GM13977 (cell line): ENCODE results near the gene SEC14L6.

Experiments
- DNase-seq: peaks from one replicate; pipeline ENCODE4 v3.0.0; 2012; ENCODE audit warnings: low spot score
- CTCF ChIP-seq: IDR thresholded peaks from 2 replicates; pipeline ENCODE4 v1.5.1; 2012; ENCODE audit warnings: mild to moderate bottlenecking, control low read depth; ENCODE audit not compliant: insufficient read depth; ENCODE audit errors: extremely low read depth, missing control alignments
- in situ Hi-C: fragments of 300-500 bp; cut with MboI; formaldehyde crosslinking; loops from one replicate; pipeline ENCODE4 v1.12.0; 2022; ENCODE audit warnings: low sequenced_read_pairs, low pct_unique_long_range_greater_than_20kb, mixed read lengths, inconsistent platforms; ENCODE audit not compliant: unreplicated experiment

SEC14L6 gene

DNA sequence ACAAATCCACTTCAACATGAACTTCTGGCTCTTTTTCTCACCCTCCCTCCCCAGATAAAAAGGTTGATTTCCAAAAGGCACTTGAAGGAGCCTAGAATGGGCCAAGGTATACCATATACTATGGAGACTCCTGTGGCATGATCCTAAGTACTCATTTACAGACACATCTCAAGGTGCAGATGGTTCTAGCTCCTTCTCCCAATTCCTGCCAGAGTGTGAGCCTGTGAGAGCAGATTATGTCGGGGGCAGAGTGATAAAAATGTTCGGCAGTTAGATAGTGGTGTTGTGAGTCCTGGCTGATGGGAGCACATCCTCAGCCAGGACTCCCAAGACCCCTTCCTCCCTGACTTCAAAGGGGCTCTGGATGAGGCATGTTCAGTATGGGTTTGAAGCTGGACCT lies 66.6 kb downstream of the SEC14L6 start:
- in situ Hi-C loops = no loop called here
- no peak for TF ChIP-seq CTCF
- no peak for DNase-seq

DNA sequence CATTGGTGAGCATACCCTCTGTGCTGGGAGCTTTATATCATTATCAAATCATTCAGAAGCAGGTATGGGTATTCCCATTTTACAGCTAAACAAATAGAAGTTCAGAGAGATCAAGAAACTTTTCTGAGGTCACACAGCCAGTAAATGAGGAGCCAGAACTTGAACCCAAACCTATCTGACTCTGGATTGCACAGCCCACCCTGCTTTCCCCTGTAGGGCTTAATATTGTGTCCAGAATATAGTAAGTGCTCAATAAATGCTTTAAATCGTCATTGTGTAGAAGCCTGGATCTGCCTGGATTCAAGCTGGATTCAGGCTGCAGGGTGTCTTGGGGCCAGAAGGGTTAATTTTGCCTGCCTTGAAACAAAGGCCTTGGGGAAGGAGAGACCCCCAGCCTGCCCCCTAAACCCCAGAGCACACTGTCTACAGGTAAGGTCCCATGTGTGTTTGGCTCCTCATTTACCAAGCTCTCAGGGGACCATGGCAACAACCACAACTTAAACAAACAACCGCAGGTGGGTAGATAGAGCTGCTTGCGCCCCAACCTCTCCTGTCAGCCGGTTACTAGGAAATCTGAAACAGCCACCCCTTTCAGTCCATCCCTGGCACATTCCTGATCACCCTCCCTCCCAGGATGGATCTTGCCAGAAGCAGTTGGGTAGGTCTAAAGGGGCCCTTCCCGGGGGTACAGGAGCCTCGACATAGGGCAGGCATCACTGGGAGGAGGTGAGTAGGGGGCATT lies 71.7 kb downstream of the SEC14L6 start:
- DNase-seq = no peak
- in situ Hi-C loops = no loop called here

GRCh38 chr22:30474121-30474520 lies 72.4 kb downstream of the SEC14L6 start:
- in situ Hi-C loops = no loop called here
- TF ChIP-seq CTCF = no peak
- DNase-seq = no peak

More for the DNA sequence above, 71.7 kb downstream of the SEC14L6 start:
- no peak for TF ChIP-seq CTCF

DNA sequence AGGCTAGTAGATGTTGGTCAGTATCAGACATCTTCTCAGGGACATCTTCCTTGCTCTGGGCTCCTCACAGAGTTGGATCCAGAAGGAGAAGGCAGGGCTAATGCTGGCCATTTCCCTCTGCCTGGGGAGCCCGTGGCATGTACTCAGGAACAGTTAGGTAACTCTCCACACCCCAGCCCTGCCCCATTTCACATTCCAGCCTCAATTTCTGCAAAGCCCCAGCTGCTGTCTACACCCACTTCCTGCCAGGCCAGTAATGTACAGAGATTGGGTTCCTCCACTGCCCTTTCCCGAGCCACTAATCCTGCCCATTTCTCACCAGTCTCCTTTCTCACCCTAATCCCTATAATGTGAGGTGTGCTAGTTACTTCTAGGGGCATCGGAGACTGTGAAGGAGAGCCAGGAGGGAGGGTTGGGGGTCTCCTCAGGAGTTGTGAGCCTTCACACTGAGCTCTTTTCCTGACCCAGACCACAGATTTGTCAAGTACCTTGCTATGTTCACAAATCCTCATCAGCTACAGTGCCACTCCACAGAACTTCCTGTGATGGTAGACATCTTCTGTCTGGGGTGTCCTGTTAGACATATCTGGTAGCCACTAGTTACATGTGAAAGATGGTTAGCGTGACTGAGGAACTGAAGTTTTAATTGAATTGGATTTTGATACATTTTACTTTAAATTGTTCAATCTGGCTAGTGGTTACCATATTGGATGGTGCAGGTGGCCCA lies 73.4 kb downstream of the SEC14L6 start:
- no peak for TF ChIP-seq CTCF
- in situ Hi-C loops = no loop called here
- DNase-seq = no peak
